ENCODE results near the gene ADH5. TPM values are rescaled to one million over a fixed set of nuclear protein-coding genes. Genes with fewer than 3 reads are reported as not detected.

Gene ADH5
- total RNA-seq, 3 donors from 2014 or later: 136 to 283 (median 159) TPM

- H3K36me3 ChIP-seq: no peaks in the 10 kb centered on the region
- H3K4me3 ChIP-seq: no peak overlapping the region
- intact Hi-C loops (cut with DNase I; ENCODE audit: low total_unique reads): loop anchor here (5.0 to 10.0 kb wide), 2 partner anchors 64 to 1326 kb away; partner anchors contain the start of gene METAP1
- no peaks in the 10 kb centered on the region for H3K27me3 ChIP-seq
- DNase-seq (ENCODE audit: low spot score in 2 of 2): no peak
- no peak for TF ChIP-seq POLR2A (IDR thresholded peaks at IDR 0.05)
- TF ChIP-seq POLR2AphosphoS5 (IDR thresholded peaks at IDR 0.05): no peak
- TF ChIP-seq CTCF (IDR thresholded peaks at IDR 0.05): no peak
- no peak overlapping the region for H3K27ac ChIP-seq
- H3K9me3 ChIP-seq: no peaks in the 10 kb centered on the region
- no peaks in the 10 kb centered on the region for H3K4me1 ChIP-seq
These were observed 27.4 kb downstream of the ADH5 start for GRCh38 chr4:99061048-99061700.

- Histone ChIP-seq H3K4me3 (no peak overlapping the region), H3K9me3 (no peaks in the 10 kb centered on the region), H3K27ac (no peak overlapping the region), H3K4me1 (no peaks in the 10 kb centered on the region), H3K27me3 (no peaks in the 10 kb centered on the region), H3K36me3 (no peaks in the 10 kb centered on the region)
- intact Hi-C loops (cut with DNase I; ENCODE audit: low total_unique reads): no loop called here
- no peak for TF ChIP-seq POLR2A (IDR thresholded peaks at IDR 0.05)
- no peak for TF ChIP-seq CTCF (IDR thresholded peaks at IDR 0.05)
- no peak for TF ChIP-seq POLR2AphosphoS5 (IDR thresholded peaks at IDR 0.05)
- DNase-seq (ENCODE audit: low spot score in 2 of 2): no peak
These were observed 29.0 kb downstream of the ADH5 start for GRCh38 chr4:99059550-99059949.

- intact Hi-C loops (cut with DNase I; ENCODE audit: low total_unique reads): no loop called here
- Histone ChIP-seq H3K4me3 (no peak overlapping the region), H3K36me3 (no peaks in the 10 kb centered on the region), H3K4me1 (no peaks in the 10 kb centered on the region), H3K27me3 (no peaks in the 10 kb centered on the region), H3K27ac (no peak overlapping the region), H3K9me3 (no peaks in the 10 kb centered on the region)
- no peak for TF ChIP-seq CTCF (IDR thresholded peaks at IDR 0.05)
- TF ChIP-seq POLR2AphosphoS5 (IDR thresholded peaks at IDR 0.05): no peak
- TF ChIP-seq POLR2A (IDR thresholded peaks at IDR 0.05): no peak
- no peak for DNase-seq (ENCODE audit: low spot score in 2 of 2)
These were observed 30.4 kb downstream of the ADH5 start for GRCh38 chr4:99058228-99058627.

GRCh38 chr4:99054428-99054994 is 34.1 kb downstream of the ADH5 start:
- Histone ChIP-seq H3K36me3 (no peaks in the 10 kb centered on the region), H3K4me1 (no peaks in the 10 kb centered on the region), H3K27me3 (no peaks in the 10 kb centered on the region), H3K4me3 (no peak overlapping the region), H3K27ac (no peak overlapping the region), H3K9me3 (no peaks in the 10 kb centered on the region)
- no peak for DNase-seq (ENCODE audit: low spot score in 2 of 2)
- intact Hi-C loops (cut with DNase I; ENCODE audit: low total_unique reads): no loop called here
- no peak for TF ChIP-seq POLR2AphosphoS5 (IDR thresholded peaks at IDR 0.05)
- TF ChIP-seq CTCF (IDR thresholded peaks at IDR 0.05): no peak
- no peak for TF ChIP-seq POLR2A (IDR thresholded peaks at IDR 0.05)

- Histone ChIP-seq H3K27me3 (no peaks in the 10 kb centered on the region), H3K36me3 (no peaks in the 10 kb centered on the region), H3K27ac (no peak overlapping the region), H3K4me3 (no peak overlapping the region), H3K4me1 (no peaks in the 10 kb centered on the region), H3K9me3 (no peaks in the 10 kb centered on the region)
- TF ChIP-seq POLR2AphosphoS5 (IDR thresholded peaks at IDR 0.05) (no peak), POLR2A (IDR thresholded peaks at IDR 0.05) (no peak)
- no peak for DNase-seq (ENCODE audit: low spot score in 2 of 2)
- intact Hi-C loops (cut with DNase I; ENCODE audit: low total_unique reads): no loop called here
These were observed 35.7 kb downstream of the ADH5 start for GRCh38 chr4:99052902-99053301.
